IPS-NIHi7 (cell line): ENCODE results near the gene ZNF566.

Experiments used
- DNase-seq: peaks from one replicate; pipeline ENCODE4 v3.0.0; 2012; ENCODE audit warnings: mixed read lengths; ENCODE audit errors: extremely low spot score

The ZNF566 gene

GRCh38 chr19:36449059-36449670, 40.2 kb downstream of the ZNF566 start:
- no peak for DNase-seq

DNA sequence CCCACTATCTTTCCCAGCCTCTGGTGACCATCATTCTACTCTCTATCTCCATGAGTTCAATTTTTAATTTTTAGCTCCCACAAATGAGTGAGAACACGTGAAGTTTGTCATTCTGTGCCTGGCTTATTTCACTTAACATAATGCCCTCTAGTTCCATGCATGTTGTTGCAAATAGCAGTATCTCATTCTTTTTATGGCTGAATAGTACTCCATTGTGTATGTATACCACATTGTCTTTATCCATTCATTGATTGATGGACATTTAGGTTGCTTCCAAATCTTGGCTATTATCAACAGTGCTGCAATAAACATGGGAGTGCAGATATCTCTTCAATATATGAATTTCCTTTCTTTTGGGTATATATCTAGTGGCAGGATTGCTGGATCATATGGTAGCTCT, 48.0 kb downstream of the ZNF566 start:
- DNase-seq = no peak

- DNase-seq = peak; percentile 53
Measured at GRCh38 chr19:36436531-36436930, 52.8 kb downstream of the ZNF566 start.

DNA sequence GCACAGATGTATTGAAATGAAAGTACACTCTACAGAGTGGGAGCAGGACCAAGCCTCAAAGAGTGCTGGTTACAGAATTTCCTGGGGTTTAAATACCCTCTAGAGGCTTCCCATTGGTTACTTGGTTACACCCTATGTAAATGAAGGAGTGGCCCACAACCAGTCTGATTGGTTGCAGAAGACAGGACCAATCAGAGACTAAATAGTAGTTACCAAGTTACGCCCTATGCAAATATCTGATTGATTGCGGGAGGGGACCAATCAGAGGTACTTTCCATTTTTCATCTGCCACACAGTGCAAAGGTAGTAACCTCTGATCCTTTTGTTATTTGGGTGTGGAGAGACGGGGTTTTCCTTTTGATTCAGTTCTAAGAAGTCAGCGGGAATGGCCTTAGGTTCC, 65.4 kb downstream of the ZNF566 start:
- no peak for DNase-seq

DNA sequence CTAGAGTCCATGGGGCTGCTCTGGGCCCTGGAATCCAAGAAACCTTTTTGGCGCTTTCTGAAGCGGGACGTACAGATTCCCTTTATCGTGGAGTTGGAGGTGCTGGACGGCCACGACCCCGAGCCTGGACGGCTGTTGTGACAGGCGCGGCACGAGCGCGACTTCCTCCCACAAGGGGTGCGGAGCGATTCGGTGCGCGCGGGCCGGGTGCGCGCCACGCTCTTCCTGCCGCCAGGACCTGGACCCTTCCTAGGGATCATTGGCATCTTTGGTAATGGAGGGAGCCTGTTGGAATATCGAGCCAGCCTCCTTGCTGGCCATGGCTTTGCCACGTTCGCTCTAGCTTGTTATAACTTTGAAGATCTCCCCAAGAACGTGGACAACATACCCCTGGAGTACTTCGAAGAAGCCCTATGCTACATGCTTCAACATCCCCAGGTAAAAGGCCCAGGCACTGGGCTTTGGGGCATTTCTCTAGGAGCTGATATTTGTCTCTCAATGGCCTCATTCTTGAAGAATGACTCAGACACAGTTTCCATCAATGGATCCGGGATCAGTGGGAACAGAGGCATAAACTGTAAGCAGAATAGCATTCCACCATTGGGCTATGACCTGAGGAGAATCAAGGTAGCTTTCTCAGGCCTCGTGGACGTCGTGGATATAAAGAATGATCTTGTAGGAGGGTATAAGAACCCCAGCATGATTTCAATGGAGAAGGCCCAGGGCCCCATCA, 67.4 kb downstream of the ZNF566 start:
- no peak for DNase-seq

DNA sequence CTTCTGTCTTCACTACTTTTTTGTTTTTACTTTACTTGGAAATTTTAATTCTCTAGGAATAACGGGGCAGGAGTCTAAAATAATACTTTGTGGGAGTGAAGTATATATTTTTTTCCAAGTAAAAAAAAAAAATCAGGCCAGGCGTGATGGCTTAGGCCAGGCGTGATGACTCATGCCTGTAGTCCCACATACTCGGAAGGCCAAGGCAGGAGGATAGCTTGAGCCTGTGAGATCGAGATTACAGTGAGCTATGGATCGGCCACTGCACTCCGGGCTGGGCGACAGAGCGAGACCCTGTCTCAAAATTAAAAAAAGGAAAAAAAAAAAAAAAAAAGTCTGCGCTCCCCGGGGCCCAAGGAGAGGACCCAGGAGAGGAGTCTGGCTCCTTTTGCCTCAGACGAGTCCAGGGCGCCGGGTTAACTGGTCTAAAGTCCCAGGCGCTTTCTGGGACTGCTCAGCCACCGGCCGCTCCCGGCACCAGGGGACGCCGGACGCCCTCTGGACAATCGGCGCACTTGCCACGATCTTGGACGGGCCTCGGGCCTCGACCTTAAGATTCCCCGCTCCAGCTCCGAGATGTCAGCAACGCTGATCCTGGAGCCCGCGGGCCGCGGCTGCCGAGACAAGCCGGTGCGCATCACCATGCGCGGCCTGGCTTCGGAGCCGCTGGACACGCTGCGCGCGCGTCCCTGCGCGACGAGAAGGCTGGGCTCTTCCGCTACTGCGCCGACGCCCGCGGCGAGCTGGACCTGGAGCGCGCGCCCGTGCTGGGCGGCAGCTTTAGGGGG, 68.2 kb downstream of the ZNF566 start:
- peak; percentile 37 for DNase-seq

DNA sequence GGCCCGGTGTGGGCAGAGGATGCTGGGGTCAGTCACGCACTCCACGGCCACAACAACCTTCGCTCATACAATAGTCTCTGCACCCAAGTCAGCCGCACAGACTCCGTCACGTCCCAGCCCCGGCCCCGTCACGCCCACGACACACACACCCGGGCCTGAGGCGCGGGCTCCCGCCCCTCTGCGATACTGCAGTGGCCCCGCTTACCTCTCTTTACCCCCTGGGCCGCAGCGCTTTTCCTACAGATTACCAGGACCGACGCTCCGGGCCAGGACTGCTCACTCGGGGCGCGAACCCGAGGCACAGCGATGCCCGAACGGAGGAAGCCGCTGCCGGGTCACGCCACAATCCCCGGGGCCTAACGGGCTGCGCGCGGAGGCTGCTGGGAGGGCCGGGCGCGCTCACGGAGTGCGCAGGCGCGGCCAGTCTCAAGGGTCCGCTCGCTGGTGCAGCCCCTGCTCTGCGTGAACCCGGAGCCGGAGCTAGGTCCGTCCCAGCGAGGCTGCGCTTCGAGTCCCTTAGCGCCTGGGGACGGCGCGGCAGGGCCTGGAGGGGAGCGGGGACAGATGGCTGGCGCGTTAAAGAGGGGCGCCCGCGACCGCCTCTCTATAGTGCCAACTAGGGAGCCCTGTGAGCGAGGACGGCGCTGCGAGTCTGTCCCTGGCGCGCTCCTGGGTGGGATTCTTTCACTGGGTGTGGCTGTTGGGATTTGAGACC, 70.9 kb downstream of the ZNF566 start, which contains the start of gene ZFP82:
TSS of gene ZFP82 (minus strand) at position 358 of the 715 bp plus-strand sequence. CDS start 8,855 bp downstream, outside the sequence.
- peak; percentile 95 for DNase-seq

GRCh38 chr19:36417752-36418286, 71.5 kb downstream of the ZNF566 start:
- DNase-seq = no peak

DNA sequence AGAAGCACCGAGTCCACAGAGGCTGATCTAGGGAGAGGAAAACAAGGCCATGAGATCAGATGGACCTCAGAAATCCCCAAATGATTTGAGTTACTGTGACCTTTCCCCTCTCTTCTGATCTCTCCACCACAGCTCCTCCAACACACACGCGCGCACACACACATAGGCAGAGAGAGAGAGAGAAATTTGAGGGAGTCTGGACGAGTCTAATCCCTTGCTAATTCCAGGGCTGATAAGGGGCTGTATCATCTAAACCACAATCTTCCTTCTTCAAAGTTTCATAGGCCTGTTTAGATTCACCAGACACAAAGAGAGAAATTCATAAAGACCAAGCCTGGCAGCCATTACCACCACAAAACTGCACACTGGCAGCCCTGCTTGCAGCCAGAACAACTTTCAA, 79.5 kb downstream of the ZNF566 start:
- no peak for DNase-seq

DNA sequence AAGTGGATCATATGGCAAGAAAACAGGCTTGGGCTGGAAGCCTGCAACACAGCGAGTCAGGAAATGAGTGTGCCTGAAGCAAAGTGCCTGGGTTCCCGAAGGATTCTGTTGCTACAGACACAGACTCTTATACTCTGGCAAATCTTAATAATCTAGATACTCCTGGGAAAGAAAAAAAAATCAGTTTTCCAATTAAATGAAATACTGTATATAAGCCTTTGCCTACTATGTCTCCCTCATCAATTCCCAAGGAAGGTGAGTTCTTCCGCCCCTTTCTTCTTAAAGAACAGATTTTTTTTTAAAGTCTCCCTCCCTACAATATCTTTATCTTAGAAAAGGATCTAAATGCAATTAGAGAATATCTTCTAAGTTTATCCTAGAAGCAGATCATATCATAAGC, 81.3 kb downstream of the ZNF566 start:
- no peak for DNase-seq

DNA sequence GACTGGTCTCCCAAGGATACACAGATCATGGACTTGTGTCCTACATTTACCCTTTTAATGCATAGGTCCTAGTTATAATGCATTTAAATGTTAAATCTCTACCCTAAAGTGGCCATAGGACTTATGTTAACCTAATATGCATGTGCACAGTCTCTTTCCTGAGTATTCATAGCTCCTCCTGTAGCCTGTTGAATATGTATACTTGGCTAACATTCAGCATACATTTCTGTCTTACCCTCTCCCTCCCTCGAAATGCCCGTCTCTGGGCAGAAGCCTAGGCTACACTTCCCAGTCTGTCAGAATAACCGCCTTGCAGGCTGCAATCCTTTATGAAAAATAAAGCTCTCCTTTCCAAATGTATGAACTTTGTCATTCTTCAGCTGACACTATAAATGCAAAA, 84.9 kb downstream of the ZNF566 start:
- DNase-seq = no peak

GRCh38 chr19:36401475-36401874, 87.9 kb downstream of the ZNF566 start:
- no peak for DNase-seq

- DNase-seq = no peak
Measured at GRCh38 chr19:36398571-36398970, 90.8 kb downstream of the ZNF566 start.
